Thyroid gland (tissue), 4 donors: ENCODE measurements around the gene MGMT.

Experiments
- POLR2A ChIP-seq, 2 donors: fragments of 450-650 bp; IDR thresholded peaks; one replicate each; pipeline ENCODE4 v1.6.1; 2017; ENCODE audit warnings: antibody characterized with exemption in 2 of 2, mild to moderate bottlenecking in 2 of 2, moderate library complexity in 1 of 2
- TF ChIP-seq, protein P1 (sequence below), 6 experiments: fragments of 200-600 bp in 3 of 6; fragments of 450-650 bp in 3 of 6; sonication (generic) in 3 of 6; IDR thresholded peaks; one replicate each; pipeline ENCODE4 v1.5.1; 2016 to 2019; ENCODE audit warnings: antibody characterized with exemption in 6 of 6, mild to moderate bottlenecking in 2 of 6, inconsistent platforms in 1 of 6, moderate library complexity in 1 of 6

- TF ChIP-seq, protein P1, sequence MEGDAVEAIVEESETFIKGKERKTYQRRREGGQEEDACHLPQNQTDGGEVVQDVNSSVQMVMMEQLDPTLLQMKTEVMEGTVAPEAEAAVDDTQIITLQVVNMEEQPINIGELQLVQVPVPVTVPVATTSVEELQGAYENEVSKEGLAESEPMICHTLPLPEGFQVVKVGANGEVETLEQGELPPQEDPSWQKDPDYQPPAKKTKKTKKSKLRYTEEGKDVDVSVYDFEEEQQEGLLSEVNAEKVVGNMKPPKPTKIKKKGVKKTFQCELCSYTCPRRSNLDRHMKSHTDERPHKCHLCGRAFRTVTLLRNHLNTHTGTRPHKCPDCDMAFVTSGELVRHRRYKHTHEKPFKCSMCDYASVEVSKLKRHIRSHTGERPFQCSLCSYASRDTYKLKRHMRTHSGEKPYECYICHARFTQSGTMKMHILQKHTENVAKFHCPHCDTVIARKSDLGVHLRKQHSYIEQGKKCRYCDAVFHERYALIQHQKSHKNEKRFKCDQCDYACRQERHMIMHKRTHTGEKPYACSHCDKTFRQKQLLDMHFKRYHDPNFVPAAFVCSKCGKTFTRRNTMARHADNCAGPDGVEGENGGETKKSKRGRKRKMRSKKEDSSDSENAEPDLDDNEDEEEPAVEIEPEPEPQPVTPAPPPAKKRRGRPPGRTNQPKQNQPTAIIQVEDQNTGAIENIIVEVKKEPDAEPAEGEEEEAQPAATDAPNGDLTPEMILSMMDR (IDR thresholded peaks at IDR 0.05): no peak
- TF ChIP-seq POLR2A (IDR thresholded peaks at IDR 0.05): no peak
Observed at GRCh38 chr10:129769381-129770116, 302.5 kb downstream of the MGMT start.
